Activated CD4-positive, alpha-beta T cell treated with anti-CD3 and anti-CD28 coated beads, Interleukin-2, amount 10 ng/mL, durations not matched to agents 7 days and 5 days (primary cell): Measurements from ENCODE around the gene FGA. TPM values are rescaled to one million over a fixed set of nuclear protein-coding genes. Genes with fewer than 3 reads are reported as not detected.

ENCODE experiments used
- CTCF ChIA-PET: fragments of 350-600 bp; sonication (Branson Sonifier 250); formaldehyde crosslinking; loops from one replicate; lab custom pipeline; 2021; ENCODE audit warnings: antibody characterized with exemption; lab: Charles Lee
- POLR2A ChIA-PET: fragments of 350-600 bp; sonication (Branson Sonifier 250); formaldehyde crosslinking; loops from one replicate; lab custom pipeline; 2021; ENCODE audit warnings: antibody characterized with exemption; lab: Charles Lee
- DNase-seq: peaks from one replicate; pipeline ENCODE4 v3.0.0-alpha.2; 2020
- H3K27ac Mint-ChIP-seq: one replicate; pipeline ENCODE4 v1.8.0; 2021; ENCODE audit warnings: mild to moderate bottlenecking, moderate library complexity, mixed read lengths
- H3K27me3 Mint-ChIP-seq: one replicate; pipeline ENCODE4 v1.8.0; 2021; ENCODE audit warnings: mixed read lengths
- H3K36me3 Mint-ChIP-seq: one replicate; pipeline ENCODE4 v1.8.0; 2021; ENCODE audit warnings: low read depth, mixed read lengths
- H3K4me1 Mint-ChIP-seq: one replicate; pipeline ENCODE4 v1.8.0; 2021; ENCODE audit warnings: mixed read lengths
- H3K4me3 Mint-ChIP-seq: one replicate; pipeline ENCODE4 v1.8.0; 2021; ENCODE audit warnings: mild to moderate bottlenecking, moderate library complexity, mixed read lengths
- H3K9me3 Mint-ChIP-seq: one replicate; pipeline ENCODE4 v1.8.0; 2021; ENCODE audit warnings: mixed read lengths
- total RNA-seq, 2 experiments: library from RNA; stranded (reverse); gene quantifications; one replicate each; pipeline ENCODE4 v1.2.3, GENCODE V29; 2021

FGA gene
- total RNA-seq, 2 experiments from 2014 or later, result not detected

DNA sequence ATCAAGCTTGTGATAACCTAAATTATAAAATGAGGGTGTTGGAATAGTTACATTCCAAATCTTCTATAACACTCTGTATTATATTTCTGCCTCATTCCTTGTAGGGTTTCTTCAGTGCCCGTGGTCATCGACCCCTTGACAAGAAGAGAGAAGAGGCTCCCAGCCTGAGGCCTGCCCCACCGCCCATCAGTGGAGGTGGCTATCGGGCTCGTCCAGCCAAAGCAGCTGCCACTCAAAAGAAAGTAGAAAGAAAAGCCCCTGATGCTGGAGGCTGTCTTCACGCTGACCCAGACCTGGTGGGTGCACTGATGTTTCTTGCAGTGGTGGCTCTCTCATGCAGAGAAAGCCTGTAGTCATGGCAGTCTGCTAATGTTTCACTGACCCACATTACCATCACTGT is 24.8 kb downstream of the FGA start:
- Mint-ChIP-seq H3K36me3 (no peaks in the 10 kb centered on the region), H3K4me3 (no peak overlapping the region), H3K27me3 (peaks cover 11% of the 10 kb centered on the region), H3K9me3 (no peaks in the 10 kb centered on the region), H3K27ac (no peak overlapping the region), H3K4me1 (no peaks in the 10 kb centered on the region)
- POLR2A ChIA-PET, result no interaction called here
- CTCF ChIA-PET, result interaction anchor here (0.9 kb wide), 1 partner anchor 435 kb away, joined by 3 read pairs; no protein-coding TSS in a partner anchor
- no peak for DNase-seq

DNA sequence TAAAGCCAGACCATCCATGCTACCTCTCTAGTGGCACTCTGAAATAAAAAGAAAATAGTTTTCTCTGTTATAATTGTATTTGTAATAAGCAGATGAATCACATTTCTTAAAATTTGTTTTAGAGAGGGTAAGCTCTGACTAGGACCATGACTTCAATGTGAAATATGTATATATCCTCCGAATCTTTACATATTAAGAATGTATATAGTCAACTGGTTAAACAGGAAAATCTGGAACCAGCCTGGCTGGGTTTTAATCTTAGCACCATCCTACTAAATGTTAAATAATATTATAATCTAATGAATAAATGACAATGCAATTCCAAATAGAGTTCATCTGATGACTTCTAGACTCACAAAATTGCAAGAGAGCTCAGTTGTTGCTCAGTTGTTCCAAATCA is 26.2 kb downstream of the FGA start:
- CTCF ChIA-PET, result no interaction called here

DNA sequence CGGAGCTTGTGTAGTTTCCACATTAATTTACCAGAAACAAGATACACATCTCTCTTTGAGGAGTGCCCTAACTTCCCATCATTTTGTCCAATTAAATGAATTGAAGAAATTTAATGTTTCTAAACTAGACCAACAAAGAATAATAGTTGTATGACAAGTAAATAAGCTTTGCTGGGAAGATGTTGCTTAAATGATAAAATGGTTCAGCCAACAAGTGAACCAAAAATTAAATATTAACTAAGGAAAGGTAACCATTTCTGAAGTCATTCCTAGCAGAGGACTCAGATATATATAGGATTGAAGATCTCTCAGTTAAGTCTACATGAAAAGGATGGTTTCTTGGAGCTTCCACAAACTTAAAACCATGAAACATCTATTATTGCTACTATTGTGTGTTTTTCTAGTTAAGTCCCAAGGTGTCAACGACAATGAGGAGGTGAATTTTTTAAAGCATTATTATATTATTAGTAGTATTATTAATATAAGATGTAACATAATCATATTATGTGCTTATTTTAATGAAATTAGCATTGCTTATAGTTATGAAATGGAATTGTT is 27.8 kb downstream of the FGA start, which contains the start of gene FGB:
Gene FGB, plus strand, starts transcription at position 315 of the 558 bp plus-strand sequence. Its CDS starts 8 bp downstream, at position 323.
- no peak within 1 kb of the TSS for H3K27ac Mint-ChIP-seq
- POLR2A ChIA-PET, result no interaction called here
- H3K4me3 Mint-ChIP-seq, result no peak within 1 kb of the TSS
- H3K27me3 Mint-ChIP-seq, result peaks cover 9% of the 10 kb centered on the region
- no peaks in the 10 kb centered on the region for H3K36me3 Mint-ChIP-seq
- CTCF ChIA-PET, result no interaction called here
- peaks cover 4% of the 10 kb centered on the region for H3K4me1 Mint-ChIP-seq
- no peaks in the 10 kb centered on the region for H3K9me3 Mint-ChIP-seq
- no peak for DNase-seq

More for the DNA sequence above, 26.2 kb downstream of the FGA start:
- Mint-ChIP-seq H3K36me3 (no peaks in the 10 kb centered on the region), H3K27me3 (peaks cover 11% of the 10 kb centered on the region), H3K4me3 (no peak overlapping the region), H3K27ac (no peak overlapping the region), H3K4me1 (peaks cover 4% of the 10 kb centered on the region), H3K9me3 (no peaks in the 10 kb centered on the region)
- POLR2A ChIA-PET, result no interaction called here
- DNase-seq, result no peak

DNA sequence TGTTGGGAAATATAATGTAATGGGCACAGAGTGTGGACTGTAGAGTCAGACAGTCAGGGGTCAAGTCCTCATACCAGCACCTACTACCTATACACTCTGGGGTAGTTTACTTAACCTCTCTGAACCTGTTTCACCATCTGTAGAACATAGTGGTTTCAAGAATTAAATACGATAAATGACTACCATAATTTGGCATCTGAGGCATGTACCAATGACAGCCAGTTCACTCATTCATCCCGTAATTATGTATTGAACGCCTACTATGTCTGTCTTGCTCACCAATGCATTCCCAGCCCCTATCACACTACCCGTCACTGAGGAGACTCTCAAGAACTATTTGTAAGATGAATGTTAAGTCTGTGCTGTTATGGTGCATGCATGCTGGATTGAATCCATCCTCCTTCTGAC is 29.7 kb downstream of the FGA start:
- POLR2A ChIA-PET, result no interaction called here
- CTCF ChIA-PET, result interaction anchor here (1.0 kb wide), 1 partner anchor 12 kb away, joined by 3 read pairs; no protein-coding TSS in a partner anchor
- no peaks in the 10 kb centered on the region for H3K9me3 Mint-ChIP-seq
- no peaks in the 10 kb centered on the region for H3K36me3 Mint-ChIP-seq
- H3K4me1 Mint-ChIP-seq, result peaks cover 4% of the 10 kb centered on the region
- peaks cover 9% of the 10 kb centered on the region for H3K27me3 Mint-ChIP-seq
- DNase-seq, result no peak
- no peak overlapping the region for H3K27ac Mint-ChIP-seq
- no peak overlapping the region for H3K4me3 Mint-ChIP-seq

DNA sequence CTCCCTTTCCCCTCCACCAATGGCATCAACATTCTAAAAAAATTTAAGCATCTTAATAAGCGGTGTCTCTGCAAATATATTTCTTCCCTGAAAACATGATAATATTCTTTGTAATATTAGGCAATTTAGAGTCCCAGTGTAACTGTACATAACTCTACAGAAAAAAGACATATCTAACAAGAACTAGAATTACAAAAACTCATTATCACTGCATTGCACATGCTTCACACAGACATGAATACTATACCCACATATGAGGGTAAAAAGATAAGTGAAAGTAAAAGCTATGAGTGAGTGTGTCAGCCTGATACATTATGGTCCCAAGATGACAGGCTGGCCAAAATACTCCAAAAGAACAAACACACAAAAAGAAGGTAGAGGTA is 30.1 kb downstream of the FGA start:
- Mint-ChIP-seq H3K4me3 (no peak overlapping the region), H3K27me3 (peaks cover 9% of the 10 kb centered on the region), H3K4me1 (peaks cover 4% of the 10 kb centered on the region), H3K9me3 (no peaks in the 10 kb centered on the region), H3K36me3 (no peaks in the 10 kb centered on the region), H3K27ac (no peak overlapping the region)
- ChIA-PET CTCF (interaction anchor here (1.0 kb wide), 1 partner anchor 12 kb away, joined by 3 read pairs; no protein-coding TSS in a partner anchor), POLR2A (no interaction called here)
- DNase-seq, result no peak

DNA sequence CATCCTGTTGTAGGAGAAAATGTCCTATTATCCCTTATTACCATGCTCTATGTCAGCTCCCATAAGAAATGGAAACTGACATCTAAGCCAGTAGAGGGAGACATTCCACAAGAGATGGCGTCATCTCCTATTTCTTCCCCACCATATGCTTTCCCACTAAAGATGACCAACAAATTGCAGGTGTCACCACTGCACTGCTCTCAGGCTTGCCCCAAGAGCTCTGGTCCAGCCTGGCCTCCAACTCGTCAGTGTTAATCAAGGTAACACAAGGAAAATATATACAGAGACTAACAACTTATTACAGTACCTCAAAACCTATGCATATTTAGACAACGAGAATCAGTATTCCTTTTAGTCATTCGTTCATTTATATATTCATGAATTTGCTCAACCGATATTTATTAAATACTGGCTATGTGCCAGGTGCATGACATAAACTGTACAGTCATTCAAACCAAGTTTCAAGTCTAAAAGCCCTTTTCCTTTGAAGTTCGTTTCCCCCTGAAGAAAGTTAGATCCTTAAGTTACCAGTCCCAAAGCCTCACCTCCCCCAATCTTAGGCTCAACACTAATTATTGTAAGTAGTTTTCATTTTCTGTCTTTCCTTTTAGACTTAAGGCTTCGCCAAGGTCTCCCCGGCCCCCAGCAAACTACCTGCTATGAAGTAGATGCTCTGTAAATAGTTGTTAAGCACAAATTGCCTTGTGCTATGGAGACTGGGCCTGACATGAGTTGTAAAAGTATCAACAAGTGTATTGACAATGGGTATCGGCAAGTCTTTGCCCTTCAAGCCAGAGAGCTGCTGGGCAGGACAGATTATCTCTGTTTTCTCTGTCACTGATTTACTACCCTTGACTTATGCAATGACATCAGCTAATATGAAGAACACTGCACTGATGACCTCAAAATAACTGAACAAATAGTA is 30.8 kb downstream of the FGA start:
- ChIA-PET POLR2A (no interaction called here), CTCF (interaction anchor here (0.8 to 2.0 kb wide), 7 partner anchors 10 to 64 kb away, joined by 3 to 9 read pairs (median 5); partner anchors contain the start of genes FGG and PLRG1)
- Mint-ChIP-seq H3K4me1 (peaks cover 4% of the 10 kb centered on the region), H3K4me3 (no peak overlapping the region), H3K27me3 (peaks cover 9% of the 10 kb centered on the region), H3K27ac (no peak overlapping the region), H3K36me3 (no peaks in the 10 kb centered on the region), H3K9me3 (no peaks in the 10 kb centered on the region)
- DNase-seq, result peak; percentile 7

DNA sequence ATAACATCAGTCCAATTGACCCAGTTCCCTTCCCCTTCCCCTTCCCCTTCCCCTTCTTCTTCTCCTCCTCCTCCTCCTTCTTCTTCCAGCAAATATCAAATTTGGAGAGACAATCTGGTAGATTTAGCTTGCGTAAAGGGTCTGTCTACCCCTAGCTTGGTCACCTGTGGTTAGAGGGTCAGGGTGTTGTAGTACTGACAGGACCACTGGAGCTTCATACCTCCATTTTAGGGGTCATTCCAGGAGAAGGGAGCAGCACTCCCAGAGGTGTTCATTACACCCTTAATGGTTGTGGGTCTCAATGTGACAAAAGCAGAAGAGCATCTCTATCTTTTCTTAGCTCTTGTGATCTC is 31.4 kb downstream of the FGA start:
- ChIA-PET POLR2A (no interaction called here), CTCF (interaction anchor here (0.6 to 2.0 kb wide), 7 partner anchors 9 to 1930 kb away, joined by 3 to 9 read pairs (median 5); partner anchors contain the start of genes FGG and PLRG1)
- Mint-ChIP-seq H3K9me3 (no peaks in the 10 kb centered on the region), H3K27me3 (peaks cover 9% of the 10 kb centered on the region), H3K36me3 (no peaks in the 10 kb centered on the region), H3K4me1 (peaks cover 4% of the 10 kb centered on the region), H3K27ac (no peak overlapping the region), H3K4me3 (no peak overlapping the region)
- no peak for DNase-seq

DNA sequence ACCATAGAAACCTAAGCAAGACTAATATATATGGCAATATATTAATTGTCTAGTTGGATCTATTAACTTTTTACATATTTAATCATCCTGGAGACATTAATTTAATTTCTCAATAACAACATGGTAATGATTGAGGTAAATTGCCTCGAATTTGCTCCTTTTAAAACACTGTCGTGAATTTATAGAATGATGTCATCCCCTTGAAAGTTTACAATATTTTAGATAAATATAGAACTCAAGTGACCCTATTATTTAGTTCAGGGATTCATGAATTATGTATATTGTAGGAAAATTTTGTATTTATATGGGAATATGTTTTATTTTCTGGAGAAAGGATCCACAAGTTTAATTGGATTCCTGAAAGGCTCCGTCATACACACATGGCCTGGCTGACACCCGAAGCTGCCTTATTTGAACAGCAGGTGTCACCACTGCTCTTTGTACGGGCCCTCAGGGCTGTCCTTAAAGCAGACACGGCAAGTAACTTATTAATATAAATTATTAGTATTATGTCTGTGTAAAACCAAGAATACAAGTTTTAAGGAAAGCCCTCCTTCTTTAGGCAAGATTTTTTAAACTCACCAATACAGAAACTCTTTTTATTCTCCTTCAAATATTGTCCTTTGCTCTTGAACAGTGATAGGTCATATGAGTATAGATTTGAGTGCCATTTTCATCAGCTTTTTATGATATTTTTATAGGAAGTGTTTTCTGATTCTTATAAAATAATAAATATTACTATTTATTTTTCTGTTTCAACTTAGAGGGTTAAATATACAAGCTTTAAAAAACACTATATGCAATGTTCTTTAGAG is 38.5 kb downstream of the FGA start:
- H3K4me1 Mint-ChIP-seq, result peaks cover 26% of the 10 kb centered on the region
- peak; percentile 76 for DNase-seq
- CTCF ChIA-PET, result interaction anchor here (1.4 to 1.6 kb wide), 2 partner anchors 53 to 67 kb away, joined by 3 read pairs; no protein-coding TSS in a partner anchor
- H3K9me3 Mint-ChIP-seq, result no peaks in the 10 kb centered on the region
- H3K4me3 Mint-ChIP-seq, result no peak overlapping the region
- POLR2A ChIA-PET, result no interaction called here
- H3K27ac Mint-ChIP-seq, result no peak overlapping the region
- peaks cover 11% of the 10 kb centered on the region for H3K36me3 Mint-ChIP-seq
- H3K27me3 Mint-ChIP-seq, result no peaks in the 10 kb centered on the region

DNA sequence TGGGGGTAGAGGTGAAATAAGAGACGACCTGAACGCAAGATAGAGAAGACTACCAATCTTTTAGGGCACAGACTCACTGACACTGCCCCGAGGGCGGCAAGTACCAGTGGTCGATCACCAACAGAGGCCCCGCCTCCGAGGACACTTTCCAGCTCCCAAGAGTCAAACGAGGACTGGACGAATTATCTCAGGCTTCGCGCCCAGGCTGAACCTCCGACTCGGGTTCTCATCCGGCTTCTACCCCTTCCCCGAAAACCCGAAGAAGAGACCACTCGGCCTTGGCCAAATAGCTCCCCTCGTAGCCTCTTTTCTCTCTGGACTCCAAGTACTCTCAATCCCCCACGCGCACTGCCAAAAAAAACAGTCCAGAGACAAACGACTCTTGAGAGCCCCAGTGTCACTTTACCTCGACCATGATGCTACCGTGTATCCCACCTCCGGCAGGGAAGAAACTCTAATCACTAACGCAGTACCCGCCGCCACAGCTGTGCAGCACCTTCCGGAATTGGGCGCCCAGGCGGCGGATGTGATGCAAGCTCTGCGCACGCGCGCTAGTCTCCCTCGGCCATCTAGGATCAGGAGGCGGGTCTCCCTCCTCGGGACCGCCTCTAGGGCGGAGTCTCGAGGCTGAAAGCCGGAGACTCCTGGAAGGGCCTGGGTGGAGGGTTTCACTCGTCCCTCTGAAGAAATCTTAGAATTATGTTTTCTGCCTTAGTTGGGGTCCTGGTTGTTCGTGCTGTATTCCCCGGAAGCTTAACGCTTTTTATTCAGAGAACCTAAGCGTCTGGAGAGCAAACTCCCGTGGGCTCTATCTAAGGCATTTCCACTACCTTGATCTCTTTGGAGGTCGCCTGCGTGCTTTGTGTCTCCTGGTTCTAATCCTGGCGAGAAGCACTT is 40.4 kb downstream of the FGA start, which contains the start of gene PLRG1:
Gene PLRG1, minus strand, starts transcription at position 507 of the 897 bp plus-strand sequence. Its CDS starts 92 bp downstream, at position 415.
- Mint-ChIP-seq H3K27me3 (no peaks in the 10 kb centered on the region), H3K4me1 (peaks cover 26% of the 10 kb centered on the region), H3K27ac (peak within 1 kb of the TSS; percentile 97), H3K4me3 (peak within 1 kb of the TSS; percentile 98), H3K9me3 (no peaks in the 10 kb centered on the region), H3K36me3 (peaks cover 15% of the 10 kb centered on the region)
- CTCF ChIA-PET, result interaction anchor here (0.8 to 1.9 kb wide), 9 partner anchors 9 to 824 kb away, joined by 3 to 9 read pairs (median 3); no protein-coding TSS in a partner anchor
- DNase-seq, result peak; percentile 97
- POLR2A ChIA-PET, result no interaction called here

DNA sequence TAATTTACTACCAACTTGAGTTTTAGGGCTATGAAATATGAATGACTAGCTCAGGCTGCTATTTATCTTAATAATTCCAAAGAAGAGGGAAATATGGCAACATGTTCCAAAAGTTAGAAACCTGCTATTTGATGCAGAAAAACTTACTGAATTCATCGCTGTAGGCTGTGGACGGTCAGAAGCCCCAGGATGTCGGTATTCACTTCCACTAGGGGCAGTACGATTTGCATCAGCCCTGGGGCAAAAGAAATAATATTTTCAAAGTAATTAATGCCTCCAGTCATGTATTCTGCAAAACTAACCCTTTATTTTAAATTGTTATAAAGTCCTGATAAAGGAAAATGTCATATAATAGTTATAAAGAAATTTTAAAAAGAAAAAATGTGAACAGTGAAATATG is 44.9 kb downstream of the FGA start:
- no peaks in the 10 kb centered on the region for H3K27me3 Mint-ChIP-seq
- POLR2A ChIA-PET, result no interaction called here
- DNase-seq, result no peak
- H3K9me3 Mint-ChIP-seq, result no peaks in the 10 kb centered on the region
- no peak overlapping the region for H3K4me3 Mint-ChIP-seq
- peaks cover 18% of the 10 kb centered on the region for H3K4me1 Mint-ChIP-seq
- H3K36me3 Mint-ChIP-seq, result peaks cover 44% of the 10 kb centered on the region
- no peak overlapping the region for H3K27ac Mint-ChIP-seq
- CTCF ChIA-PET, result interaction anchor here (0.7 kb wide), 2 partner anchors 73 to 83 kb away, joined by 3 to 4 read pairs; no protein-coding TSS in a partner anchor

DNA sequence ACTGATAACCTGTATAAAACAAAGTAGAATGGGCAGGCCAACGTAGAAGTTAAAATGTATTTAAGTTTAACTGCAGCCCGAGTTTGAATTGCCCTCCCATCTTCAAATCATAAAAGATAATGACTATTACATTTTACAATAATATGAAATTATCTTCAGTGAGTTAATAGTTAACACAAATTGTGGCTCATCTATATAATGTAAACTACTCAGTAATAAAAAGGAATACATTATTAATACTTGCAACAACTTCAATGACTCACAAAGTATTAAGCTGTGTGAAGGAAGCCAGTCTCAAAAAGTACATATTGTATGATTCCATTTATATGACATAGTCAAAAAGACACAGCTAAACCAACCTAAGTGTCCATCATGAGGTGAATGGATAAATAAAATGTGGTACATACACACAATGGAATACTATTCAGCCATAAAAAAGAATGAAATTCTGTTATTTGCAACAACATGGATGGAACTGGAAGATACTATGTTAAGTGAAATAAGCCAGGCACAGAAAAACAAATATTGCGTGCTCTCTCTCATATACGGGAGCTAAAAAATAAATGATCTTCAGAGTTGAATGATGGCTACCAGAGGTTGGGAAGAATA is 48.2 kb downstream of the FGA start:
- H3K27me3 Mint-ChIP-seq, result no peaks in the 10 kb centered on the region
- H3K9me3 Mint-ChIP-seq, result no peaks in the 10 kb centered on the region
- DNase-seq, result no peak
- CTCF ChIA-PET, result no interaction called here
- no peak overlapping the region for H3K27ac Mint-ChIP-seq
- POLR2A ChIA-PET, result no interaction called here
- peaks cover 1% of the 10 kb centered on the region for H3K4me1 Mint-ChIP-seq
- no peak overlapping the region for H3K4me3 Mint-ChIP-seq
- peaks cover 55% of the 10 kb centered on the region for H3K36me3 Mint-ChIP-seq
